GM12875 (cell line): Measurements from ENCODE around the gene RC3H1.

ENCODE experiments used
- H3K4me3 ChIP-seq: one replicate; pipeline ENCODE4 v1.5.1; 2011; ENCODE audit warnings: low read depth, low read length, control low read depth
- TF ChIP-seq, protein P1 (sequence below): IDR thresholded peaks from 2 replicates; pipeline ENCODE4 v1.5.1; 2011; ENCODE audit warnings: low read depth, mild to moderate bottlenecking, control low read depth, inconsistent platforms, low read length, moderate library complexity, borderline replicate concordance; ENCODE audit not compliant: insufficient read depth

Gene RC3H1

DNA sequence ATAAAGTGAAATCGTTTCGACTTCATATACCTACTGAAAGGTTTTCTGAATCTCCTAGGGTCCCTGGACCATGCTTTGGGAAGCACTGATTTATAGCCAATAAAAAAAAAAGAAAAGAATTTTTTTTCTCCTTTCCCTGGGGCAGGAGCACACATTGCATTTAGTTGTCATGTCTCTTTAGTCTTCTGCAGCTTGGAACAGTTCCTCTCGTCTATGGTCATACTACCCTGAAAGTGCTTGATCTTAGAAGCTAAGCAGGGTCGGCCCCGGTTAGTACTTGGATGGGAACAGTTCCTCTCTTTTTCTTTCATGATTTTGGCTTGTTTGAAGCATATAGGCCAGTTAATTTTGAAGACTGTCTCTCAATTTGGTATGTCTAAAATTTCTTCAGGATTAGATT lies 101.3 kb downstream of the RC3H1 start:
- no peak overlapping the region for H3K4me3 ChIP-seq
- TF ChIP-seq, protein P1, sequence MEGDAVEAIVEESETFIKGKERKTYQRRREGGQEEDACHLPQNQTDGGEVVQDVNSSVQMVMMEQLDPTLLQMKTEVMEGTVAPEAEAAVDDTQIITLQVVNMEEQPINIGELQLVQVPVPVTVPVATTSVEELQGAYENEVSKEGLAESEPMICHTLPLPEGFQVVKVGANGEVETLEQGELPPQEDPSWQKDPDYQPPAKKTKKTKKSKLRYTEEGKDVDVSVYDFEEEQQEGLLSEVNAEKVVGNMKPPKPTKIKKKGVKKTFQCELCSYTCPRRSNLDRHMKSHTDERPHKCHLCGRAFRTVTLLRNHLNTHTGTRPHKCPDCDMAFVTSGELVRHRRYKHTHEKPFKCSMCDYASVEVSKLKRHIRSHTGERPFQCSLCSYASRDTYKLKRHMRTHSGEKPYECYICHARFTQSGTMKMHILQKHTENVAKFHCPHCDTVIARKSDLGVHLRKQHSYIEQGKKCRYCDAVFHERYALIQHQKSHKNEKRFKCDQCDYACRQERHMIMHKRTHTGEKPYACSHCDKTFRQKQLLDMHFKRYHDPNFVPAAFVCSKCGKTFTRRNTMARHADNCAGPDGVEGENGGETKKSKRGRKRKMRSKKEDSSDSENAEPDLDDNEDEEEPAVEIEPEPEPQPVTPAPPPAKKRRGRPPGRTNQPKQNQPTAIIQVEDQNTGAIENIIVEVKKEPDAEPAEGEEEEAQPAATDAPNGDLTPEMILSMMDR = no peak

DNA sequence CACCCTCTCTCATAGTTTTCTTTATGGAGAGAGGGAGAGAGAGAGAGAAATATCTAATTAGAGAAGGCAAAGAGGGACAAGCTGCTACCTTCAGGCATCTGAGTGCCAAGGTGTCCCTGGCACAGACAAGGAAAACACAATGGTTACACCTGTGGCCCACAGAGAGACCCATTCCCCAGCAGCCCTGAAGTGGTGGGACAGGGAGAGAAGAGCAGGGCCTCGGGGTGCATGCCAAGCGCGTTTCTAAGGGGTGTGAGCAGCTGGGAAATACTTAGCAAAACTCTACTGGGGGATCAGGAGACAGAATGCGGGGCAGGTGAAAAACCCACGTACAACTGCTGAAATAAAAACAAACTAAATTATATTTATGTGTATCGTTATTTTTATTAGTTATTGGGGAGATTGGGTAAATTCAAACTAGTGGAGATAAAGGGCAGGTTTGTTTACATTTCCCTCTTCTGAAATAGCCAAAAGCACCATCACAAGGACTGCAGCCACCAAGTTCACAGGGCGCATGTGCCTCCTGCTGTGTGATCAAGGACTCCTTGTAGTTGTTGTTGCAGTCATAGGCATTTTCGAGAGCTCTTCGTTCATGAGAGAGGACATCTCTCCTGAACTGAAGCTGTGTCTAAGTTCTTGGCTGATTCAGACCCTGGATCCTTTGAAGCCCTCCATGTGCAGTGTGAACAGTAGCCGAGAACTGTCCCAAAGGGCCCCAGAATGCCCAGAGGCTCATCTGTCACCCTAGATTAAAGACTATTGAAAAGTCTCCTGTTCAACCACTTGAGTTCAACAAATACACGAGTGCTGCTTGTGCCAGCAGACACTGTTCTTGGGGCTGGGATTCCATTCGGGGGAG lies 104.3 kb downstream of the RC3H1 start:
- TF ChIP-seq, protein P1 = no peak
- no peak overlapping the region for H3K4me3 ChIP-seq

DNA sequence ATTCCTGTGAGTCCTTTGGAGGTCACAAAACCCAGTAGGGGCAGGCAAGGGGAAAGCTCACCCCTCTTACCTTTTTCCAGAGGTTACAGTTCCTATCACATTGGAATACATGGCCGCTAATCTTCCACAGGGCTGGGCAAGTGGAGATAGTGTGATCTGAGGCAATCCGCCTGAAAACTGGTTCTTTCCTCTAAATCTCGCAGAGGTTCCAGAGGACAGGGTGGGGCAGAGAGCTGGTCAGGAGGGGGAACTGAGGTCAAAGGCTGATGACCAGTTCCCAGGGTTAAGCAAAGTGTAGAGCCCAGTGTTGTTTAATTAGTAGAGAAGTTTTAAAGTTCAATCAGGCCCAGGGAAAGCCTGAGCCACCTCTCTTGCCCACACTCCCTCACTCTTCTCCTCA lies 105.0 kb downstream of the RC3H1 start, which contains the start of gene SERPINC1:
SERPINC1 (minus strand) TSS at position 179 of the 400 bp plus-strand sequence; CDS start at position 111, 68 bp downstream.
- no peak within 1 kb of the TSS for H3K4me3 ChIP-seq
- TF ChIP-seq, protein P1 = no peak

DNA sequence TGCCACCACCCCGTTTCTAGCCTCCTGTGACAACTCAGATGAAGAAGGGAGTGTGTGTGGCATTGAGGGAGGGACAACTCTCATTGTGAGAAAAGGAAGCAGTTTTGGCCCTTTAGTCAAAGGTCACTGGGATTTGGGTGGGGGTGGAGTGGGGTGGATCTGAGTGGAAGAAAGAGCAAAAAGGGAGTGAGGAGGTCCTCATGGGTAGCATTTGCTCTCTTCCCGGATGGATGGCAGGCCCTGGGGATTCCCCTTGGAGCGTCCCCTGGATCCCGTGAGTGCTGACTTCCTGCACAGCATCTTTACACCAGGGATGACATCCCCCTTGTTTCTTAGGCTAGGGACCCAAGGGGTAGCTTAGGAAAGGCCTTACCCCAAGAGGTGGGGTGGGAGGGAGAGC lies 105.5 kb downstream of the RC3H1 start:
- H3K4me3 ChIP-seq = no peak overlapping the region
- TF ChIP-seq, protein P1 = no peak

DNA sequence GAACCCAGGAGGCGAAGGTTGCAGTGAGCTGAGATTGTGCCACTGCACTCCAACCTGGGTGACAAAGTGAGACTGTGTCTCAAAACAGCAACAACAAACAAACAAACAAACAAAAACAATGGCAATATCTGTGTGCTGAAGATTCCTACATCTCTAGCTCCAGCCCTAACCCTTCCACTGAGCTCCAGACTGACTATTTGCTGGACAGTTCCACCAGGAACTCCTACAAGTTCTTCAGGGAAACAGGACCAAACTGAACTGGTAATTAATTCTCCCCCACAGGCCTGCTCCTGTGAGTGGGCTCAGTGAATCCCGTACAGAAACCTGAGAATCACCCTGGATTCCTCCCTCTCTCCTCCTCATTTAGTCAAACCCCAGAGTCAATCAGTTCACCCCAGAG lies 106.6 kb downstream of the RC3H1 start:
- no peak overlapping the region for H3K4me3 ChIP-seq
- TF ChIP-seq, protein P1 = no peak

DNA sequence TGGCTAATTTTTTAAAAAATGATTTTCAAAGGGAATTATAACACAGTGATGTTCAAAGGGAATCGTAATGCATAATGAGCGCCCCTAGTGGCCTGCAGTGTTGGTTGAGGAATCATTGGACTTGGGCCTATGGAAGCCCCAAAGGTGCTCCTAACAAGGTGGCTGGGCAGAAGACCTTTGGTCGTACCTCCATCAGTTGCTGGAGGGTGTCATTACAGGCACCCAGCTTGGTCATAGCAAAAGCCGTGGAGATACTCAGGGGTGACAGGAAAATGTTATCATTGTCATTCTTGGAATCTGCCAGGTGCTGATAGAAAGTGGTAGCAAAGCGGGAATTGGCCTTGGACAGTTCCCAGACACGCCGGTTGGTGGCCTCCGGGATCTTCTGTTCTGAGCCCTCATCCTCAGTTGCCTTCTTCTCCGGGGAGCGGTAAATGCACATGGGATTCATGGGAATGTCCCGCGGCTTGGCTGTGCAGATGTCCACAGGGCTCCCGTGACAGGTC lies 107.7 kb downstream of the RC3H1 start:
- H3K4me3 ChIP-seq = no peak overlapping the region
- TF ChIP-seq, protein P1 = peak; percentile 78

DNA sequence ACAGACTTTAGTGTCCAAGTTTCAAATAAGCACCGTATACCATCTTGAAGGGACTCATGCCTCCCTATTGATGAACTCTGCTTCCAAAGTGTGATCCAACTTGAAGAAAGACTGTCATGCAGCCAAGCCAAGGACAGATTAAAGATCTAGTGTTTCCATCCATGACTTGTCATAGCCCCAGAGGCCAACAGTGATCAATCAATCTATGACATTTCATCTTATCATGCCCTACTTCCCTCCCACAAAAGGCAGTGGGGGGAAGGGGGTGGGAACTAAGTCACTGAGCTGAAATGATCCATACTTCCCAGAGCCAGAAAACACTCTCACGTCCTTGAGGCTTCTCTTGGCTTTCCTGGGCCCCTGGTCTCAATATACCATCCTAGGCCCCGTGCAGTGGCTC lies 109.0 kb downstream of the RC3H1 start:
- TF ChIP-seq, protein P1 = no peak
- H3K4me3 ChIP-seq = no peak overlapping the region
